ENCODE results near the gene E4F1.
"Not testable (repeated sequence)": the region's sequence is repeated elsewhere in the genome, so short reads cannot be mapped to it uniquely, and the experiment has no call there.

The E4F1 gene

GRCh38 chr16:2250652-2251295, 27.4 kb downstream of the E4F1 start:
- peak in 1 of 2 experiments; percentile 6 for DNase-seq

- DNase-seq: peak; percentile 32 to 58
Measured at GRCh38 chr16:2251296-2252111, 28.1 kb downstream of the E4F1 start, which contains the start of gene ECI1. ECI1 (minus strand) TSS chr16:2251587; CDS start chr16:2251566, 21 bp downstream.

GRCh38 chr16:2252806-2253148, 29.4 kb downstream of the E4F1 start:
- no peak for DNase-seq

GRCh38 chr16:2253293-2253692, 29.9 kb downstream of the E4F1 start:
- no peak for DNase-seq

GRCh38 chr16:2256531-2257140, 33.2 kb downstream of the E4F1 start:
- DNase-seq: no peak

- DNase-seq: no peak
Measured at GRCh38 chr16:2257726-2258125, 34.3 kb downstream of the E4F1 start.

- DNase-seq: not testable (repeated sequence)
Measured at GRCh38 chr16:2258530-2258929, 35.1 kb downstream of the E4F1 start.

GRCh38 chr16:2260250-2260649, 36.9 kb downstream of the E4F1 start:
- no peak for DNase-seq

GRCh38 chr16:2263026-2263425, 39.6 kb downstream of the E4F1 start:
- not testable (repeated sequence) for DNase-seq

GRCh38 chr16:2266887-2267286, 43.5 kb downstream of the E4F1 start:
- not testable (repeated sequence) for DNase-seq

- not testable (repeated sequence) for DNase-seq
Measured at GRCh38 chr16:2267505-2267912, 44.1 kb downstream of the E4F1 start.

- peak; percentile 52 to 57 for DNase-seq
Measured at GRCh38 chr16:2267913-2268666, 44.7 kb downstream of the E4F1 start, which contains the start of gene RNPS1. RNPS1 (minus strand) TSS chr16:2268126; CDS start chr16:2264643, 3,483 bp downstream.

- no peak for DNase-seq
Measured at GRCh38 chr16:2270070-2270462, 46.7 kb downstream of the E4F1 start.

- no peak for DNase-seq
Measured at GRCh38 chr16:2270588-2271470, 47.4 kb downstream of the E4F1 start.

- no peak for DNase-seq
Measured at GRCh38 chr16:2271848-2272461, 48.6 kb downstream of the E4F1 start.

GRCh38 chr16:2273484-2273883, 50.1 kb downstream of the E4F1 start:
- DNase-seq: no peak

- DNase-seq: no peak
Measured at GRCh38 chr16:2273931-2274330, 50.5 kb downstream of the E4F1 start.

GRCh38 chr16:2275476-2276367, 52.3 kb downstream of the E4F1 start:
- DNase-seq: no peak

- no peak for DNase-seq
Measured at GRCh38 chr16:2276368-2277195, 53.2 kb downstream of the E4F1 start.

All from Kasumi-1 (cell line).